ENCODE data around the gene HES6.
"Not testable (repeated sequence)": the region's sequence is repeated elsewhere in the genome, so short reads cannot be mapped to it uniquely, and the experiment has no call there.

HES6 gene

DNA sequence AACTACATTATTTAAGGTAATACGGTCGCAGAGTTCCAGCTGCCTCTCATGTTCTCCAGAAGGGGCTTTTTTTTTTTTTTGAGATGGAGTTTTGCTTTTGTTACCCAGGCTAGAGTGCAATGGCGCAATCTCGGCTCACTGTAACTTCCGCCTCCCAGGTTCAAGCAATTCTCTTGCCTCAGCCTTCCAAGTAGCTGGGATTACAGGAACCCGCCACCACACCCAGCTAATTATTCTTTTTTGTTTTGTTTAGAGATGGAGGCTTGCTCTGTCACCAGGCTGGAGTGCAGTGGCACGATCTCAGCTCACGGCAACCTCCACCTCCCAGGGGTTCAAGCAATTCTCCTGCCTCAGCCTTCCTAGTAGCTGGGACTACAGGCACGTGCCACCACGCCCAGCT is 33.6 kb upstream of the HES6 start:
- in situ Hi-C loops (cut with MboI; ENCODE audit: low sequenced_read_pairs), result not testable (repeated sequence)

DNA sequence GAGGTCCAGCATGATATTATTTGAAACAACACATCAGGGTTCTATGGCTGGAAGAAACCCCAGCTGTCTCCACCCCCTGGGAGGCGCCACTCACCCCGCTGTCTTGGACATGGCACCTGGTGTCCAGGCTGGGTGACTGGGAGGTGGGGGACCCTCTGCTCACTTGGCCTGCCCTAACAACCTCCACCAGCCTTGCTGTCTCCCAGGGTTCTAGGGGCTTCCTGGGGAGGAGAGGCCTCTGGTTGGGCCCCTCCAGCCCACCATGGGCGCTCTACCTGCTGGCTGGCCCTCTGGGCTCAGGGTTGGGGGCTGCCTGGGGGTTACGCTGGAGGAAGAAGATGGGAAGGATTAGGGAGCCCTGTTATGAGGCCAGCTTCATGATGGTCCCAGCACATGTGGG is 32.3 kb upstream of the HES6 start:
- in situ Hi-C loops (cut with MboI; ENCODE audit: low sequenced_read_pairs), result no loop called here

DNA sequence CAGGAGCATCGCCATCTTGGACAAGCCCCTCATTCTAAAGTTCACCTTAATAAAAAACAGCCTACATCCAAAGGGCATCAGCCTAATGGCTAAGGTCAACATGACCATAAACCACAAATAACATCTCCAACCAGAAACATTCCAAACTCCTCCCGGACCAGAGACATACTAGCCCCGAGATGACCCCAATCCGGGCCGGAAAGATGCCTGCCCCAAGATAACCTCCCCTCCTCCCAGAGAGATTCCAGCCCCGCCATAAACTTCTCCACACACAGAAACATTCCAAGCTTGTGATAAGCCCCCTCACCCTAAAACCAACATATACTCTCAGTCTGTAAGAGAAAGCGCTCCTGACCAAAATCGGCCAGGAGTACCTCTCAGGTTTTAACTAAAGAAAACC is 31.8 kb upstream of the HES6 start:
- in situ Hi-C loops (cut with MboI; ENCODE audit: low sequenced_read_pairs), result not testable (repeated sequence)

GRCh38 chr2:238271061-238271554 is 31.3 kb upstream of the HES6 start:
- in situ Hi-C loops (cut with MboI; ENCODE audit: low sequenced_read_pairs), result no loop called here

DNA sequence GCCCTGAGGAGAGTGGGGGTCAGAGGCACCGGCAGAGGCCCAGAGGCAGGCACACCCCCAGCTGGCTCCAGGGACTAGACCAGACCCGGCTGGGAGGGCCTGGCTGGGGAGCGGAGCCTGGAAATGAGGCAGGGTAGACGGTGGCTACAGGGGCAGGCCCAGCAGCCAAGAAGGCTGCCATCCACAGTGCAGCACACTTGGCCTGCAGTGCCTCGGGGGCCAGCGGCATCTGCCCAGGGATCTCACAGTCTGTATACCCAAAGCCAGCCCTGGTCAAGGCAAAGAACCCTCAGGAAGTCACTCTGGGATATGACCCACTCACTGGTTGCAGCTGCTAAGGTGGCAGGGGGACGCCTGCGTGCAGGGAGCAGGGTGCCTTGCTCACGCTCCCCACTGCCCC is 30.8 kb upstream of the HES6 start:
- in situ Hi-C loops (cut with MboI; ENCODE audit: low sequenced_read_pairs), result no loop called here

- in situ Hi-C loops (cut with MboI; ENCODE audit: low sequenced_read_pairs), result no loop called here
Measured at GRCh38 chr2:238269741-238270140, 29.9 kb upstream of the HES6 start.

DNA sequence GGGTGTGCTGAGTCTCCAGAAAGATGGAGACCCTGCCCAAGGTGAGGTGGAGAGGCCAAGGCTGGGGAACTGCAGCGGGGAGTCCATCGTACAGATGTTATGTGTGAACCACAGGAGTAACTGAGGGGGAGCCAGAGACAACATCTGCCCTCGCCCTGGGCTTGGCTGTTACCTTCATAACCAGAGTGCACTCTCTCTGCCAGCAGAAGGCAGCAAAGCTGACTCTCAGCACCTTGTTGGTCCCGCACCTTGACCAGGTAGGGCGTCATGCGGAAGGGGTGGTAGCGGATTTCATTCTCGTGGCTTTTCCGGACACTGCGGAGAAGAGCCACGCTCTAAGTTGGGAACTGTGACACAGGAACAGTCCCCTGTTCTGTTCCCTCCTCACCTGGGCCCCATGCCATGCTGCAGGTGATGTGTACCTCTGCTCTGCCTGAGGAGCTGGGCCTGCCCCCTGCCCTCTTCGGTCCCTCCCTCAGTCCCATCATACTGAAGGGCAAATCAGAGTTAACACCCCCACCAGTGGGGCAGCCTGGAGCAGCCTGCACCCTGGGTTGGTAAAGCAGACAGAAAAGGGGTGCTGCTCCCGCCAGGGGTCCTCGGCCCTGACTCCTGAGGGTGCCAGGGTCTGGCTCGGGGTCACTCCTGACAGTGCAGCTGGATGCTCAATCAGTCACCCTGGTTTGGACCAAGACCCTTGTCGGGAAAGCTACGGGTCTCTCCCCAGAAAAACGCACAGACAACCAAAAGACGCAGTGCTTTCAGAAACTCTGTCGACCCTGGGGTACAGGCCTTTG is 28.2 kb upstream of the HES6 start:
- in situ Hi-C loops (cut with MboI; ENCODE audit: low sequenced_read_pairs), result no loop called here

DNA sequence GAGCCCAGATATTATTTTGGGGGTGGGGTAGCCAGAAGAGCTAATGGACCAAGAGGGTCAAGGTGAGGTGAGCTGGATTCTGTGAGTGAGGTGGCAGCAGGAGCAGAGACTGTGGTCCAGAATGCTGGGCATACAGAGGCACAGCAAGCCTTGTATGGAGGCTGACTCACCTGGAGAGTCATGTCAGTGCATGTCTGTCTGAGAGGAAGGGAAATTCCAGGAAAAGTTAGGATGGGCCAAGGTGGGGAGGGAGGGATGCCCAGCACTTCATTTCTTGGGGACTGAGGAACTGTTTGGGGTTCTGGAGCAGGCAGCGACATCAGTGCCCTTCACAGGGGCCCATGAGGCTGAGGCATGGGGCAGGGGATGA is 27.5 kb upstream of the HES6 start:
- in situ Hi-C loops (cut with MboI; ENCODE audit: low sequenced_read_pairs), result no loop called here

GRCh38 chr2:238265605-238266004 is 25.8 kb upstream of the HES6 start:
- in situ Hi-C loops (cut with MboI; ENCODE audit: low sequenced_read_pairs), result no loop called here

GRCh38 chr2:238264072-238264460 is 24.2 kb upstream of the HES6 start:
- in situ Hi-C loops (cut with MboI; ENCODE audit: low sequenced_read_pairs), result no loop called here

DNA sequence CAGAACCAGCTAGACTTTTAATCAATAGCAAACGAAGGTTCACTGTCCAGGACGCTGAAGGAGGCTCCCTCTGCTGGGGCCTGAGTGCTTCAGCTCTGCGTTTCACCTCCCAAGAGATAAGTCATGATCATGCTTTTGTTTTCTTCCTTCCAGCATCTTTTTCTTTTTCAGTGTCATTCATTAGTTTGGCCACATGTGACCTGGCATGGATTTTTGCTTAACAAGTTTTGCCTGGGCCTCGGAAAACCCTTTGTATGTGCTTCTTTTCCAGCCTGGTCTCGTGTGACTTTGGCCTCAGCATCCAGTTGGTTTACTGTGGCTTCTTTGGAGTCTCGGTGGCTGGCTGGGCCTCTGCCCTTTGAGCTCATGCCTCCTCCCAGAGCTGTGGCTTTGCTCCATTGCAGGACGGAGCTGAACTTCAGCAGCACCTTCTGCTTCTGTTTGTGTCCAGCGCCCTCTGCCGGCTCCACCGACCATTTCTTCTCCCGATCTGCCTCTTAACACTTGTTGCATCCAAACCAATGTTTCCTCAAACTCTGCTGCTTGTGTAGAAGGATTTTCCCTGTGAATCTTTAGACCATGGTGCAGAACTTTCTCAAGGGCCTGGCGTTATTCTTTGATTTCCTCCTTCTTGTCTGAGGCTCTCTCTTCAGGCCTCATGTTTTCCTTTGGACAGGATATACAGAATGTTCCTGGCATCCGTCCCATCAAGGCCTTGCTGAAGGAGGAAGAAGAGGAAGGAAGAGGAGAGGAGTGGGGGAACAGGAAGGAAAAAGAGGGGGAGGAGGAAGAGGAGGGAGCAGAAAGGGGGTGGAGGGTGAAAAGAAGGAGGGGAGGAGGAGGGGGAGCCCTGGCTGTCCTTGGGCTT is 23.6 kb upstream of the HES6 start:
- in situ Hi-C loops (cut with MboI; ENCODE audit: low sequenced_read_pairs), result no loop called here

DNA sequence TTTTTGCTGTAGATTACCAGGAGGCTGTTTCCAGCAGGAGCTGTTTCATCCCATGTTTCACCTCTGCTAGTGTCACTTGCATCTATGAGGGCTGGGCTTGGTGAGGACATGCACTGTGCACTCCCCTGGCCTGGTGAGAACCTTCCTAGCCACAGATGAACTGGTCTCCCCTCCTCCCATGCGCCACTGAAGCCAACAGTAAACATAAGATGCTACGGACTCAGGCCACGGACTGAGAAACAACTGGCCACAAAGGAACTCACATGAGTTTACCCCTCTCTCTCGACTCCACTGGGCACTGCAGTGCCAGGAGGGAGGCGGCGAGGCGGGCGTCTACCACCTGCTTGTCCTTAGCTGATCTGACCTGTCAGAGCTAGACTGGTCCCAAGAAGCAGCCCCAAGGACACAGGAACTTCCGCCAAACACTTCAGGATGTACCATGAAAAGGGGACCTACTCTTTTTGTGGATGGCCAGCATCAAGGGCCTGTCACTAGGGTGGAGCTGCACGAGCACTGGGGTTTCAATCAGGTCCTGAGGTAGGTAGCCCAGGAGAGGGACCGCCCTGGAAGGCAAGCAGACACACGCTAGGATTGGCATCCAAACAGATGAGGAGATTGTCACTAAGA is 22.8 kb upstream of the HES6 start:
- in situ Hi-C loops (cut with MboI; ENCODE audit: low sequenced_read_pairs), result no loop called here

- in situ Hi-C loops (cut with MboI; ENCODE audit: low sequenced_read_pairs), result no loop called here
Measured at GRCh38 chr2:238261718-238262375, 22.0 kb upstream of the HES6 start.

DNA sequence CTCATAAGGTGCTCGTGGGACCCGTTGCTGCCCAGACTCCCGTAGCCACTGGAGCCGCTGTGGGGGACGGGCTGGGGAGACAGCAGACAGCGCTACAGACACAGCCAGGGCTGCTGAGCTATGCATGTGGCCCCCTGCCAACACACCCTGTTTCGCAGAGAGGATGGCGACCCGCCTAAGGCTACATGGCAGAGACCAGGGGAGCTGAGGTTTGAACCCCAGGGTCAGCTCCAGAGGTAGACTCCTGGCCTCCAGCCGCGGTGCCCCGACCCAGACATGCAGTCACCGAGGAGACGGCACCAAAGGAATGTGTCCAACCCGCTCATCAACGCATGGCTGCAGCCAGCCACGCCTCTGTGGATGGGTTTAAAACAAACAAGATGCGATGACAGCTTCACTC is 21.0 kb upstream of the HES6 start:
- in situ Hi-C loops (cut with MboI; ENCODE audit: low sequenced_read_pairs), result no loop called here

GRCh38 chr2:238259061-238260020 is 19.5 kb upstream of the HES6 start:
- in situ Hi-C loops (cut with MboI; ENCODE audit: low sequenced_read_pairs), result no loop called here

GRCh38 chr2:238257786-238258700 is 18.2 kb upstream of the HES6 start:
- in situ Hi-C loops (cut with MboI; ENCODE audit: low sequenced_read_pairs), result no loop called here

DNA sequence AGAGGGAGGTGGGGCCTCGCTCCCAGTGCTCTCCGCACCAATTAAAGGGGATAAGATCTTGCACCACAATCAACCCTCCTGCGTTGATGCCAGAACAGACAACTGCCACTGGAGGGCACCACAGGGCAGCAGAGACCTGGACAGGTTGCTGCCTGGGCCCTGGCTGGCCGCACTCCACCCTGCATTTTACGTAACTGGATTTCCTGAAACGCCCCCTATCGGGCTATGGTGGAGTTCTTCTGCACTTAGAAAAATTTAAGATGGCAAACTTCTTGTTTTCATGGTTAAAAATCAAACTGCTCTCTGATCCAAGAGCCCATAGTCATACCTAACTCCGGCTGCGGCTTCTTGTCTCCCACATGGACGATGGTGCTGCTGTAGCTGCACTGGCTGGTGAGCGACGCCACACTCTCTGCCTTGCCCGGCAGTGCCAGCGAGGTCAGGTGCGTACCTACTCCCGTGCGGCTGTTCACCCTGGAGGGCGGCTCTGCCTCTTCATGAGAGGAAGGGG is 16.8 kb upstream of the HES6 start:
- in situ Hi-C loops (cut with MboI; ENCODE audit: low sequenced_read_pairs), result no loop called here

DNA sequence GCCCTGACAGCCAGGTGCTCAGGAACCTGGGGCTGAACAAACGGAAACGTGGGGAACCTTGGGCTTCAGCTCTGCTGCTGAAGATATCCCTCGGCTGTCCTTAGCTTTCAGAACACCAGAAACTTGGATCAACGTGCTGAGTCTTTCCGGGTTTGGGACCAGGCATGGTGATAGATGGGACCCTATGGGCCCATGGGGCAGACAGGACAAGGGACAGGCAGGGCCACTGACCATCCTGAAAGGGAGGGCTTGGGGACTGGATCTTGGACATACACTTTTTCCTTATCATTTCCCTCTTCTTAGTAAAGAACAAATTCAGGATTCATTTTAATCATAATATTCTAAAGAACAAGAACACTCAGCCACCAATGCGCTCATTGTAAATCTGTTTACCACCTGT is 16.3 kb upstream of the HES6 start:
- in situ Hi-C loops (cut with MboI; ENCODE audit: low sequenced_read_pairs), result no loop called here

DNA sequence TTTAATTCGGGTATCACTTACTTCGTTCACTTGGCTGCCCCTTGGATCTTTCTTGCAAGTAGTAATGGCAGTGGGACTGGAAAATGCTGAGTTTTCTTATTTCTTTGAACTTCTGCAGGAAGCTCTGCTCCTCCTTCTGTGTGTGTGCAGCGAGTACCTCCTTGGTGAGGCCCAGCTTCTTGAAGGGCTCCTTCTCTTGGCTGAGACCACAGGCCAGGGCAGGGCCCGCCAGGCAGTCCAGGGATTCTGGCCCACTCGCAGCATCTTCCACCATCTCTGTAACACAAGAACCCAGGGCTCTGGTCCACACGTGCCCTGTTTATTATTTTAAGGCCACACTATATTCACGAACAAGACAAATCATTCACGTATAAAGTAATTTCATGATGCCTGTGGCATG is 15.8 kb upstream of the HES6 start:
- in situ Hi-C loops (cut with MboI; ENCODE audit: low sequenced_read_pairs), result no loop called here
